Naive B cell (primary cell): Measurements from ENCODE around the gene CCBE1. TPM values are rescaled to one million over a fixed set of nuclear protein-coding genes. Genes with fewer than 3 reads are reported as not detected.
"Not testable (repeated sequence)": the region's sequence is repeated elsewhere in the genome, so short reads cannot be mapped to it uniquely, and the experiment has no call there.

ENCODE experiments used
- ATAC-seq, 2 donors: fragments of 150-1000 bp; cut with Tn5 transposase; 2 replicates each; pipeline ENCODE4 v1.10.0; 2021; ENCODE audit warnings: low read depth in 2 of 2, mild to moderate bottlenecking in 2 of 2, moderate library complexity in 2 of 2
- DNase-seq: peaks from one replicate; pipeline ENCODE4 v3.0.0; 2022
- H3K27ac Mint-ChIP-seq, 6 donors: one replicate each; pipeline ENCODE4 v1.8.0; 2020 to 2022; ENCODE audit warnings: mild to moderate bottlenecking in 6 of 6, mixed read lengths in 6 of 6, moderate library complexity in 5 of 6, inconsistent platforms in 2 of 6
- H3K27me3 Mint-ChIP-seq, 3 donors: one replicate each; pipeline ENCODE4 v1.8.0; 2021 to 2022; ENCODE audit warnings: mixed read lengths in 3 of 3, mild to moderate bottlenecking in 1 of 3
- H3K36me3 Mint-ChIP-seq, 2 donors: one replicate each; pipeline ENCODE4 v1.8.0; 2020 to 2022; ENCODE audit warnings: mixed read lengths in 2 of 2, inconsistent platforms in 1 of 2, mild to moderate bottlenecking in 1 of 2
- H3K4me1 Mint-ChIP-seq, 3 donors: one replicate each; pipeline ENCODE4 v1.8.0; 2020 to 2022; ENCODE audit warnings: mixed read lengths in 3 of 3, inconsistent platforms in 1 of 3, mild to moderate bottlenecking in 1 of 3, moderate library complexity in 1 of 3
- H3K4me3 Mint-ChIP-seq, 8 donors: one replicate each; pipeline ENCODE4 v1.8.0; 2020 to 2022; ENCODE audit warnings: mild to moderate bottlenecking in 8 of 8, mixed read lengths in 8 of 8, moderate library complexity in 8 of 8, inconsistent platforms in 2 of 8
- H3K9me3 Mint-ChIP-seq, 7 donors: one replicate each; pipeline ENCODE4 v1.8.0; 2020 to 2022; ENCODE audit warnings: mixed read lengths in 7 of 7, mild to moderate bottlenecking in 5 of 7, inconsistent platforms in 2 of 7, moderate library complexity in 1 of 7
- polyA plus RNA-seq, 6 donors: library from polyadenylated mRNA; unstranded; fragments of 300-500 nt; fragmentation: Illumina TruSeq; gene quantifications; one replicate each; pipeline ENCODE4 v1.2.3, GENCODE V29; 2021; ENCODE audit warnings: low read depth in 6 of 6

CCBE1 gene
- polyA plus RNA-seq, 6 donors from 2014 or later, result not detected

DNA sequence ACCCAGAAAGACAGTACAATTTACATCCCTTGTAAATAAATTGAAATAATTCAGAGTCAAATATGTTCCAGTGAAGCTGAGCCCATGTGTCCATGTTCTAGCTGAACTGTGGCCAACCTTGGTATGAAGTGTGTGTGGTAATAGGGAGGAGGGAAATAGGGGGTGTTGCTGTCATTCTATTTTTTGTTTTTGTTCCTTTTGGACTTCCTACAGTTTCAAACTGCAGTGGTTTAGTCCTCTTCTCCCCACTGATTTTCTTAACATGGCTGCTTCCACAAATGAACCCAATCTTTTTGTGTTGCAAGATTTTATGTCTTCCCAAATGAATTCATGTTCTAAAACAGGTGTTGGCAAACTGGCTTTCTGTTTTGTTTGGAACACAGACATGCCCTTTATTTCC, 156.9 kb downstream of the CCBE1 start:
- Mint-ChIP-seq H3K36me3 (no peaks in the 10 kb centered on the region), H3K4me1 (peaks cover 0 to 5% (median 0%) of the 10 kb centered on the region in 3 donors), H3K27me3 (peaks cover 14 to 19% (median 15%) of the 10 kb centered on the region in 3 donors), H3K9me3 (peaks cover 0 to 5% (median under 1%) of the 10 kb centered on the region in 7 donors), H3K4me3 (no peak overlapping the region), H3K27ac (no peak overlapping the region)
- no peak for DNase-seq
- ATAC-seq, result no peak

DNA sequence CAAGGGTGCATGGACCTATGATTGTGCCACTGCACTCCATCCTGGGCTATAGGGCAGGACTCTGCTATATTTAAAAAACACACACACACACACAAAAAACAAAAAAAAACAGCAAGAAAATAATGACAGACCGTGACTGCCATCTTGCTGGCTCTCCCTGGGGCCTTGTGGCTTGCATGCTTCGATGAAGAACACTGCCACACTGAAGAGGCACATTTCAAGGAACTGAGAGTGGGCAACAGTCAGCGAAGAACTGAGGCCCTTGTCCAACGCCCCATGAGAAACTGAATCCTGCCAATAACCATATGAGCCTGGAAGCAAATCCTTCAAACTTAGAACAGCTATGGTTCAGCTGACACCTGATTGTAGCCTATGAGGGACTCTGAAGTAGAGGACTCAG, 158.1 kb downstream of the CCBE1 start:
- Mint-ChIP-seq H3K4me1 (peaks cover 0 to 5% (median 0%) of the 10 kb centered on the region in 3 donors), H3K9me3 (peaks cover 0 to 5% (median 0%) of the 10 kb centered on the region in 7 donors), H3K4me3 (no peak overlapping the region), H3K27me3 (peaks cover 22 to 28% (median 26%) of the 10 kb centered on the region in 3 donors), H3K36me3 (no peaks in the 10 kb centered on the region), H3K27ac (peak overlapping the region in 1 of 6 donors; percentile 75)
- ATAC-seq (no peak), DNase-seq (peak; percentile 0)

DNA sequence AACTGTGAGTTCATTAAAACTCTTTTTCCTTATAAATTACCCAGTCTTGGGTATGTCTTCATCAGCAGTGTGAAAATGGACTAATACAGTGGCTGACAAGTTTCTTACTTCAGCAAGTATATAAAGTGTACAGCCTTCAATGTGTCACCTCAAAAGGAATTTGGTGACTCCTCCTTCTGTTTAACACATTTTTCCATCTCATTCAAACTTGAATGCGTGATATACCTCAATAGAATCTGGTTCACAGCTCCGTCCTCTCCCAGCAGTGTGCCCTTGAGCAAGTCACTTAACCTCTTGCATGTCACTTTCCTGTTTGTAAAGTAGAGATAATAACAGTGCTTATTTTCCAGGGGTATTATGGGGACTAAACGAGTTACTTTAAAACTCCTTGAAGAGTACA, 159.6 kb downstream of the CCBE1 start:
- no peak overlapping the region for H3K4me3 Mint-ChIP-seq
- peaks cover 0 to 5% (median 0%) of the 10 kb centered on the region in 3 donors for H3K4me1 Mint-ChIP-seq
- no peak overlapping the region for H3K27ac Mint-ChIP-seq
- DNase-seq (no peak), ATAC-seq (no peak)
- no peaks in the 10 kb centered on the region for H3K36me3 Mint-ChIP-seq
- H3K27me3 Mint-ChIP-seq, result peaks cover 26 to 34% (median 32%) of the 10 kb centered on the region in 3 donors
- H3K9me3 Mint-ChIP-seq, result peaks cover 0 to 5% (median 0%) of the 10 kb centered on the region in 7 donors

DNA sequence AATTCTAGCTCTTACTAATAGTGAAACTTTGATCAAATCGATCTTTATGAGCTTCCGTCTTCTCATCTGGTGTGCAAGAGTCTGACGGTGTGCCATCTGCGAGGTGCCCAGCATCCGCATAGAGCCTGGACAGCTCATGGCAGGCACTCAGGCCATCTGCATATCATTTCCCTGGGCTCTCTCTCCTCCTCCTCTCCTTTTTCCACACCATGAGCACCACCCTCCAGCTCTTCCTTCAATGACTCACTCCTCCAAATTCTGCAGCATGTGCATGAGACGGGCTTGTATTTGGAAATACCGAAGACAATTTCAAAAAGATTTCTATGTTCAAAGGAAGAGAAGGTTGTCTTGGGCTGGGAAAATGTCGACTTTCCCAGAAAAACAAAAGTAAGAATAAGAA, 161.1 kb downstream of the CCBE1 start:
- Mint-ChIP-seq H3K4me1 (peaks cover 0 to 5% (median 0%) of the 10 kb centered on the region in 3 donors), H3K9me3 (peaks cover 0 to 5% (median 0%) of the 10 kb centered on the region in 7 donors)

DNA sequence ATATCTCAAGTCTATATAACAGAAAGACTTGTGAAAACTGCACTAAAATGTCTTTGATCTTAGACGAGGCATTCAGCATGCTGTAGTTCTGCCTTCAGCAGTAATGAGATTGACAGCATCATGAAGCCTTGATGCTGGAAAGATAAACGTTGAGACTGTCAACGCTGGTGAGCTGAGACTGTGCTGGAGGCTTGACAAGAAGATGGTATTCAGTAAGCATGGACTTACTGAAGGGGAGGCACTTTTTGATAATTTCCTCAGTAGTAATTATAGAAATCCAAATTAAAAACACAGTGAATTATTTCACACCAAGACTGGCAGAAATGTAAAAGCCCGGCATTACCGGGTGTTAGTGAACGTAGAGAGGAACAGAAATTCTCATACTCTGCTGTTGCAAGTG, 162.2 kb downstream of the CCBE1 start:
- H3K4me3 Mint-ChIP-seq, result no peak overlapping the region
- no peak for ATAC-seq
- H3K27me3 Mint-ChIP-seq, result peaks cover 22 to 47% (median 44%) of the 10 kb centered on the region in 3 donors
- DNase-seq, result no peak
- H3K9me3 Mint-ChIP-seq, result peaks cover 0 to 5% (median 0%) of the 10 kb centered on the region in 7 donors
- H3K4me1 Mint-ChIP-seq, result peaks cover 0 to 5% (median 0%) of the 10 kb centered on the region in 3 donors
- H3K27ac Mint-ChIP-seq, result no peak overlapping the region
- no peaks in the 10 kb centered on the region for H3K36me3 Mint-ChIP-seq

More for the DNA sequence above, 161.1 kb downstream of the CCBE1 start:
- H3K27ac Mint-ChIP-seq, result no peak overlapping the region
- ATAC-seq (no peak), DNase-seq (no peak)
- no peak overlapping the region for H3K4me3 Mint-ChIP-seq
- H3K27me3 Mint-ChIP-seq, result peaks cover 23 to 44% (median 42%) of the 10 kb centered on the region in 3 donors
- H3K36me3 Mint-ChIP-seq, result no peaks in the 10 kb centered on the region

DNA sequence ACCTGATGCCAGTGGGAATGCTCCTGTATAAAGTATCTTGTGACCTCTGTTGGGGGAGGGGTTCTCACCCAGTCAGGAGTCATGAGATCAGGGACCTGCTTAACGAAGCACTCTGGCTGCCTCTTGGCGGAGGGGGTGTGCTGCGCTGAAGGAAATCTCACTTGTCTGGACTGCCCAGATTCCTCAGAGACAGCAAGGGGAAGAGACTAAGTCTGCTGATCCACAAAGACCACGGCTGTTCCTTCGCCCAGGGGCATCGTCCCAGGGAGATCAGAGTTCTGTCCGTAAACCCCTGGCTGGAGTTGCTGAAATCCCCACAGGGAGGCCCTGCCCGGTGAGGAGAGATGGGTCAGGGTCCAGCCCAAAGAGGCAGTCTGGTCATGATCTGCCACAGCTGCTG, 168.4 kb downstream of the CCBE1 start:
- Mint-ChIP-seq H3K4me1 (no peaks in the 10 kb centered on the region), H3K36me3 (no peaks in the 10 kb centered on the region), H3K27me3 (peaks cover 8 to 44% (median 35%) of the 10 kb centered on the region in 3 donors), H3K27ac (no peak overlapping the region), H3K9me3 (peaks cover 0 to 18% (median 11%) of the 10 kb centered on the region in 7 donors), H3K4me3 (no peak overlapping the region)
- DNase-seq (no peak), ATAC-seq (no peak)

DNA sequence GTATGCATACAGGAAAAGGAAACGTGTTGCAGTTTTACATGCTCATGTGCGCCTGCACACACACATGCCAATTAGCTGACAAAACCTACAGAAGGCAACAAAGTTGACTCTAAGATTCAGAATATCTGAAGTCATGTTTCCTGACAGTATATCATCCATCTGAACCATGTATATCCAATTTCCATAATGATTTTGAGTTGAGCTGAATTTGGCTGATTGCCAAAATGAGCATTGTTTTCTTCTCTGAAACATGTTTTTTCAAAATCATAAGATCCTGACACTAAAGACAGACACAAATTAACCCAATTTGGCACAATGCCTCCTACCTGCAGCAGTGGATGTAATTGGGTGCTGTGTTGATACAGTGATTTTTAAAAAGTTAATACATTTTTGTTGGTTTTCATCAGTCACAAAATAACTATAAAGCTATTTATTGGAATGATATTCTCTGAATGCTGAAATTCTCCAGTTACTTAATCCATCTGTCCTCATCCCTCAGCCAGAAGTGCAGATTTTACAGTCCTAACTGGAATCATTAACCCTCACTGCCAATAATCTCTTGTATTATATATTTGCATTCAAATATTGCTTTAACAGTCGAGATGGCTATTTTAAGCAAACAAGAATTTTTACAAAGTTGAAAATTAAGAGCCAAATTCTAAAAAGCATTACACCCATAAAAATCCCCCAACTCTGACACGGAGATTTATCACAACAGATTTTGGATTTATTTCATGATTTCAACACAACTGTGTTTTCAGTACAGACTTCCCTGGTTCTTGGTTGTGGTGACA, 176.5 kb downstream of the CCBE1 start:
- Mint-ChIP-seq H3K27ac (no peak overlapping the region), H3K4me1 (no peaks in the 10 kb centered on the region), H3K9me3 (peaks cover 2 to 20% (median 4%) of the 10 kb centered on the region in 7 donors), H3K27me3 (peaks cover 12 to 27% (median 15%) of the 10 kb centered on the region in 3 donors), H3K4me3 (no peak overlapping the region), H3K36me3 (no peaks in the 10 kb centered on the region)
- no peak for ATAC-seq
- DNase-seq, result no peak

DNA sequence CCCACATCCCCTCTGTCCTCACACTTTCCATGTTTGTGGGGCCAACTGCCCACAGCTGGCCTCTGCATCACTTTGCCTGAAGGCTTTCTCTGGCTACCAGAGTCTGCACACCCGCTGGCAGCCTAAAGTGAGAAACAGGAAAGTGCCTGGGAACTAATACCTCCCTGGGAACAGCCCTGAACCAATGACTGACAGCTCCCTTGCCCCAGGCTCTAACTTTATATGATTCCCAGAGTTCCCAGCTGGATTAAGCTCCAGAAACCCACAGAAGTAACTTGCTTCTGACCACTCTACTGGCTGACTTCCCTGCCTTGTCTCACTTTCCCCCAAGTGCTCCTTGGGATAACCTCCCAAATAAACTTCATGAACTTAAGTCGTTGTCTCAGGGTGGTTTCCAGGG, 178.5 kb downstream of the CCBE1 start:
- Mint-ChIP-seq H3K4me3 (no peak overlapping the region), H3K27ac (no peak overlapping the region), H3K4me1 (no peaks in the 10 kb centered on the region), H3K36me3 (no peaks in the 10 kb centered on the region), H3K27me3 (peaks cover 23 to 28% (median 24%) of the 10 kb centered on the region in 3 donors), H3K9me3 (peaks cover 0 to 14% (median 5%) of the 10 kb centered on the region in 7 donors)
- ATAC-seq, result no peak
- no peak for DNase-seq

DNA sequence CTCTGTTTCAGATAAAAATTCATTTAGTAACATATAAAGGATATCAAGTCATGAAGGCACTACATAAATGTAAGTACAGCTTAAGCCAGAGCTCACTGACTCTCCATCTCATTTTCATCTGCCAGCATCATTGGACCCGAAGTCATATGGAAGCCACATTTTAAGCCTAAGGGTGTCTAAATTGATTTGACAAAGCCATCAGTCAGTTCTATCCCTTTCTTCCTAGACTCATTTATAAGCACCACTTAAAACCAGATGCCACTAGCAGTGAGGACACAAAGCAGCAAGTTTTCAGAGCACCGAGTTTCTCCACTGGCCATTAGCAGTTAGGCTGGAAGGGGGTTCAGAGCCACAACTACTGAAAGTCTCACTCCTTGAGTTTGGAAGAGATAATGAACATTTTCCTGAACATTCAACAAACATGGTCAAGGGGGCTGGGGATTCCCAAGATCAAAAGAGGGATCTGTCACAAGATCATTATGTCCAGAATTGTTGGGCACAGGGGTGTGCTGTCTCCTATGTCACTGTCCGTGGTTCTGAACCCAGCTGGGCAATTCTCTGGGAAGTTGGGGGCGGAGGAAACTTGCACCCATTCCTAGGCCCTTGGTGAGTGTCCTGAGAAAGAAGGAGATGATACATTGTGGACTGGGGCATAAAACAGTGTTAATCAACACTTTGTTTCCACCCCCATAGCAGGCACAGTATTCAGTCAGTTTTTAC, 179.6 kb downstream of the CCBE1 start:
- Mint-ChIP-seq H3K9me3 (peaks cover 2 to 14% (median 3%) of the 10 kb centered on the region in 7 donors), H3K27ac (peak overlapping the region in 1 of 6 donors; percentile 53), H3K4me3 (no peak overlapping the region), H3K27me3 (peaks cover 30 to 38% (median 35%) of the 10 kb centered on the region in 3 donors), H3K4me1 (no peaks in the 10 kb centered on the region), H3K36me3 (no peaks in the 10 kb centered on the region)
- no peak for ATAC-seq
- DNase-seq, result no peak

DNA sequence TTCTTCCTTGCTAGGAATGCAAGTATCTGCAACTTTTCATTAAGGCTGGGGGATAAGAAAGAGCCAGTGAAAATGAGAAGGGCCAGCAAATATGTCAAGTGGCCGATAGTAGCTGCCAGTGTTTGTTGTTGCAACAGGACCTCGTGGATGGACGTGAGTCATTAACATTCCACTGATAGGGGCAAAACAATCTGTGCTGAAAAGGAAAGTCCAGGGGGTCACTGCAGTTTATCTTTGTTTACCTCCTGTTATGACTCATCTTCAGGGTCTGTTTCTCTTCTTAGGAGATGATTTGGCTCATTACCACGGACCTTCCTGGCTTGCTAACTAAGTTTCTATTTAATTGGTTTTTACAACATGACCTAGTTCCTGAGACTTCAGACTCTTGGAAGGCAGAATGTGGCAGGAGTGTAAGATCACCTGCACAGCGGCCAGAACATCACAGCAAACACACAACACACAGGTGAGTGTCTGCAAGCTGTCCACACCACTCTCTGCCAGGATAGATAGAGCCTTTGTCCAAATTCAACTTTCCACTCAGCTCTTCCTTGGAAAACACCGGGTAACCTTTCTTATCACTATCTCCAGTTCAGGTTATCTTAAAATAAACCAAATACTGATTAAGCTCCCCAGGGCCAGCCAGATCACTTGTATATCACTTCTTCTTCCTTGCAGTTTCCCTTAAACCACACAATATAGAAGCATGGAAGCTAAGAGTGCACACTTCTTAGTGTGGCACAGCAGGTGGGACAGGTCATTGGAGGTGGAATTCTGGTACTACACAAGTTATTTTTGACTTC, 180.7 kb downstream of the CCBE1 start:
- ATAC-seq (no peak), DNase-seq (no peak)
- Mint-ChIP-seq H3K27ac (no peak overlapping the region), H3K36me3 (no peaks in the 10 kb centered on the region), H3K27me3 (peaks cover 39 to 46% (median 45%) of the 10 kb centered on the region in 3 donors), H3K4me3 (no peak overlapping the region), H3K4me1 (no peaks in the 10 kb centered on the region), H3K9me3 (peaks cover 2 to 14% (median 4%) of the 10 kb centered on the region in 7 donors)

DNA sequence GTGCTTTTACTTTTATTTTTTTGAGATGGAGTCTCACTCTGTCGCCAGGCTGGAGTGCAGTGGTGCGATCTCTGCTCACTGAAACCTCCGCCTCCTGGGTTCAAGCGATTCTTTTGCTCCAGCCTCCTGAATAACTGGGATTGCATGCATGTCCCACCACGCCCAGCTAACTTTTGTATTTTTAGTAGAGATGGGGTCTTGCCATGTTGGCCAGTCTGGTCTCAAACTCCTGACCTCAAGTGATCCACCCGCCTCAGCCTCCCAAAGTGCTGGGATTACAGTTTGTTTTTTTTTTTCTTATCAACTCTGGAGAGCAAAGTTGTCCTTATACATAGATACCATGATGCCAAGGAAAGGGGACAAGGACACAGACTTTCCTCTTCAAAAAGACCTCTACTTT, 181.3 kb downstream of the CCBE1 start:
- H3K27me3 Mint-ChIP-seq, result peaks cover 41 to 51% (median 50%) of the 10 kb centered on the region in 3 donors
- H3K27ac Mint-ChIP-seq, H3K36me3 Mint-ChIP-seq, DNase-seq, H3K4me1 Mint-ChIP-seq, H3K4me3 Mint-ChIP-seq, ATAC-seq: not testable (repeated sequence)
- H3K9me3 Mint-ChIP-seq, result peaks cover 2 to 14% (median 4%) of the 10 kb centered on the region in 7 donors

DNA sequence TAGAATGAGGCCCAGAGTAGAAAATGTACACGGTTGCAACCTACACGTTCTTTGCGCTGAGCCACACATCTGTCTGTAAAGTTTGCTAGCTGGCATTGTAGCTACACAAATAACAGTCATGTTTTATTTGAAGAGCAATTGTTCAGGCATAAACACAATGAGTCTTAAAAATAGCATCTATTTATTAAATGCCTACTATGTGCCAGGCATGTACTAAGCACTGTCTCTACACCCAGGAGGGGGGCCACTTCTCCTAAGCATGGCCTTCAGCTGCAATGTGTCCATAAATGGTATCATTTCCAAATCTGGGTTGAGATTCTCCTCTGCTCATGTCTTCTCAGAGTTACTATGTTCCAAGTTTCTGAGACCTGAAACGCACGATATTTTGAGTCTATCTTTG, 182.1 kb downstream of the CCBE1 start:
- no peaks in the 10 kb centered on the region for H3K36me3 Mint-ChIP-seq
- peaks cover 2 to 12% (median 3%) of the 10 kb centered on the region in 7 donors for H3K9me3 Mint-ChIP-seq
- no peak overlapping the region for H3K4me3 Mint-ChIP-seq
- H3K4me1 Mint-ChIP-seq, result no peaks in the 10 kb centered on the region
- ATAC-seq (no peak), DNase-seq (no peak)
- peaks cover 41 to 55% (median 52%) of the 10 kb centered on the region in 3 donors for H3K27me3 Mint-ChIP-seq
- H3K27ac Mint-ChIP-seq, result no peak overlapping the region

DNA sequence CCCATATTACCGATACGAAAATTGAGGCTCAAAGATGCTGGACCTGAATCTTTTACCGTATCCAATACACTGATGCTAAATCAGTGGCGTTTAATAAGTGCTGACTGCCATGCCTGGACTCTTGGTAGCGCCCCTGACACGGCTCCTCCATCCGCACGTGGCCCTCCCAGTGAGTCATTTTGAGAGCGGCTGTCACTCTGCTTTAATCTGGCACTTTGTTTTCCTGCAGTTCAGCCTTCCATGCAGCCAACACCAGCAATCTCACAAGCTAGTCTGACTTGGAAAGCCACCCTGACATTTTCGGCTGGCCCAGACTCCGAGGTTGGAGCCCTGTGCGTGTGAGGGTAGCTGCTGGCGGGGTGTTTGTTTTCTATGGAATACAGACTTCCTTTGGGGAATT, 183.0 kb downstream of the CCBE1 start:
- no peak for DNase-seq
- Mint-ChIP-seq H3K27me3 (peaks cover 35 to 61% (median 54%) of the 10 kb centered on the region in 3 donors), H3K4me3 (no peak overlapping the region), H3K27ac (no peak overlapping the region), H3K4me1 (no peaks in the 10 kb centered on the region), H3K9me3 (peaks cover 0 to 8% (median 2%) of the 10 kb centered on the region in 7 donors), H3K36me3 (no peaks in the 10 kb centered on the region)
- no peak for ATAC-seq
